IPS-20b (cell line): ENCODE results near the gene EXT2.

ENCODE experiments used
- H3K27ac ChIP-seq: one replicate; pipeline ENCODE4 v1.5.1; 2013; ENCODE audit warnings: low read length
- H3K27me3 ChIP-seq: 2 replicates; pipeline ENCODE4 v1.6.1; 2013; ENCODE audit warnings: mild to moderate bottlenecking, low read length, inconsistent platforms; ENCODE audit not compliant: insufficient read depth
- H3K36me3 ChIP-seq: 2 replicates; pipeline ENCODE4 v1.6.1; 2013; ENCODE audit warnings: low read depth, mild to moderate bottlenecking, inconsistent platforms, low read length, moderate library complexity; ENCODE audit not compliant: insufficient read depth
- H3K4me1 ChIP-seq: 2 replicates; pipeline ENCODE4 v1.6.1; 2013; ENCODE audit warnings: mild to moderate bottlenecking, control low read depth, inconsistent platforms, low read length, moderate library complexity; ENCODE audit not compliant: insufficient read depth
- H3K4me3 ChIP-seq: 2 replicates; pipeline ENCODE4 v1.5.1; 2013; ENCODE audit warnings: mild to moderate bottlenecking, low read length, inconsistent platforms
- H3K9ac ChIP-seq: 2 replicates; pipeline ENCODE4 v1.6.1; 2013; ENCODE audit warnings: low read depth, mild to moderate bottlenecking, inconsistent platforms, low read length, moderate library complexity
- H3K9me3 ChIP-seq: 2 replicates; pipeline ENCODE4 v1.6.1; 2013; ENCODE audit warnings: mild to moderate bottlenecking, low read depth, low read length, inconsistent platforms; ENCODE audit not compliant: insufficient read depth

EXT2 gene

DNA sequence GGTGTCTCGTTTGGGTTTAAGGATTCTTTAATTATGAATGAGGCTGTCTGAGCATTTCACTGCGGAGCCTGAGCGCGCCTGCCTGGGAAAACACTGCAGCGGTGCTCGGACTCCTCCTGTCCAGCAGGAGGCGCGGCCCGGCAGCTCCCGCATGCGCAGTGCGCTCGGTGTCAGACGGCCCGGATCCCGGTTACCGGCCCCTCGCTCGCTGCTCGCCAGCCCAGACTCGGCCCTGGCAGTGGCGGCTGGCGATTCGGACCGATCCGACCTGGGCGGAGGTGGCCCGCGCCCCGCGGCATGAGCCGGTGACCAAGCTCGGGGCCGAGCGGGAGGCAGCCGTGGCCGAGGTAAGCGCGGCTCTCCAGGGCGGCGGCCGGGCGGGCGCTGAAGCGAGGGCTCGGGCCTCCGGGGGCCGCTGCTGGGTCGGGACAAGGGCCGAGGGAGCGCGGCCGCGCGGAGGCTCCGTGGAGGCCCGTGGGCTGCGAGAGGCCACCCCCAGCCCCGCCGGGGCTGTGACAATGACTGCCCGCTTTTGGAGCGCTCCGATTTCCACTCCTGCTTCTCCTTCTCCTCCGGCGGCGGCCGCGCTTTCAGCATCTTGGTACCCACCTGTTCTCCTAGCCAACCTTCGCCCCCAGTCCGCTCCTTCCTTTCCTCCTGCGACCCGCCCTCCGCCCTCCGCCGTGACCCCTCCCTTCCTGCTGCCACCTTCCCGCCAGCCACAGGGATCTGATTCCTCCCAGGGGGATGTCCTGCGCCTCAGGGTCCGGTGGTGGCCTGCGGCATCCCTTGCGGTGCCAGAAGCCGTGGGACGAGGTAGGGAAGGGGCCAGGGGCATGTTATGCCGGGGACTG is at the start of gene EXT2:
Gene EXT2 (plus strand): TSS at position 173 of the 854 bp plus-strand sequence. CDS start 12,035 bp downstream, outside the sequence.
- no peak within 1 kb of the TSS for H3K27ac ChIP-seq
- peak within 1 kb of the TSS; percentile 79 for H3K4me3 ChIP-seq
- no peaks in the 10 kb centered on the region for H3K36me3 ChIP-seq
- H3K27me3 ChIP-seq = no peaks in the 10 kb centered on the region; the same call in 1 of the 2 replicates
- H3K4me1 ChIP-seq = no peaks in the 10 kb centered on the region
- H3K9me3 ChIP-seq = no peaks in the 10 kb centered on the region
- H3K9ac ChIP-seq = peak within 1 kb of the TSS; percentile 63; the same call in 1 of the 2 replicates

DNA sequence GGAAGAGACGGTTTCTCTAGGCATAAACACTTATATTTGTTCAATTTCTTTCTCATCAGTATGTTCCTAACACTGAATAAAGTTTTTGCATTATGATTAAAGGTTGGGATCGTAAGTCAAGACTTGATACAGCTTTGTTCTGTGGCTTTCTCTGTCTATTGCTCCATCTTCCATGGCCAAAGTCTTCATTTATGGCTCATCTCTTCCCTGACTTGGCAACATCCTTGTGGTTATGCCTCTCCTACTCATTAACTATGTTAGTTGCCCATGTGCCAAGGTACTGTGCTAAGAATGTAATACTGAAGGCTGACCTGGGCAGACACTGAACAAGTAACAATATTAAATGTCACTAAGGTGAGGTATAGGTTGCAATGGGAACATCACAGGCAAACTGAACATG is 49.3 kb upstream of the EXT2 start:
- Histone ChIP-seq H3K9me3 (peaks cover under 1% of the 10 kb centered on the region; the same call in 1 of the 2 replicates), H3K4me3 (no peak overlapping the region), H3K27ac (no peak overlapping the region), H3K36me3 (no peaks in the 10 kb centered on the region), H3K9ac (no peak overlapping the region), H3K27me3 (no peaks in the 10 kb centered on the region; the same call in 1 of the 2 replicates), H3K4me1 (no peaks in the 10 kb centered on the region)

DNA sequence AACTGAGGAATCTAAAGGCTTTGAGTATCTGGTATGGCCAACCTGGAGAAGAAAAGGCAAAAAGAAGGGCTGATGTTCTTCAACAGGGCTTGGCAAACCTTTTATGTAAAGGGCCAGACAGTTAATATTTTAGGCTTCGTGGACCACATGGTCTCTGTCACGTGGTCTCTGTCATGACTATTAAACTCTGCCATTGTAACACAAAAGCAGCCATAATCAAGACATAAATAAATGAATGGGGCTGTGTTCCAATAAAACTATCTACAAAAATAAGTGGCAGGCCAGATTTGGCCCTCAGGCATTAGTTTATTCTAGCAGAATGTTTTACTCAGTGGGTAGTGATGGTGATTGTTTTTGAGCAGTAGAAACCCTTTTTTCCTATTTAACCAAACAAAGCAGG is 48.2 kb upstream of the EXT2 start:
- H3K27ac ChIP-seq = no peak overlapping the region
- H3K9me3 ChIP-seq = no peaks in the 10 kb centered on the region
- H3K36me3 ChIP-seq = no peaks in the 10 kb centered on the region
- no peak overlapping the region for H3K4me3 ChIP-seq
- H3K9ac ChIP-seq = no peak overlapping the region
- no peaks in the 10 kb centered on the region for H3K4me1 ChIP-seq
- no peaks in the 10 kb centered on the region; the same call in 1 of the 2 replicates for H3K27me3 ChIP-seq

- H3K4me3 ChIP-seq = no peak within 1 kb of the TSS
- no peaks in the 10 kb centered on the region for H3K4me1 ChIP-seq
- no peak within 1 kb of the TSS for H3K27ac ChIP-seq
- no peaks in the 10 kb centered on the region for H3K36me3 ChIP-seq
- H3K27me3 ChIP-seq = no peaks in the 10 kb centered on the region; the same call in 1 of the 2 replicates
- H3K9me3 ChIP-seq = no peaks in the 10 kb centered on the region
- H3K9ac ChIP-seq = no peak within 1 kb of the TSS
These were observed 47.5 kb upstream of the EXT2 start, which contains the start of gene ACCSL for GRCh38 chr11:44047931-44048431. Gene ACCSL (plus strand): TSS chr11:44047981. CDS start chr11:44048037, 56 bp downstream.

- no peaks in the 10 kb centered on the region for H3K4me1 ChIP-seq
- H3K9ac ChIP-seq = no peak overlapping the region
- no peaks in the 10 kb centered on the region for H3K36me3 ChIP-seq
- H3K27me3 ChIP-seq = no peaks in the 10 kb centered on the region; the same call in 1 of the 2 replicates
- H3K4me3 ChIP-seq = no peak overlapping the region
- no peak overlapping the region for H3K27ac ChIP-seq
- no peaks in the 10 kb centered on the region for H3K9me3 ChIP-seq
These were observed 45.6 kb upstream of the EXT2 start for GRCh38 chr11:44049832-44050231.

DNA sequence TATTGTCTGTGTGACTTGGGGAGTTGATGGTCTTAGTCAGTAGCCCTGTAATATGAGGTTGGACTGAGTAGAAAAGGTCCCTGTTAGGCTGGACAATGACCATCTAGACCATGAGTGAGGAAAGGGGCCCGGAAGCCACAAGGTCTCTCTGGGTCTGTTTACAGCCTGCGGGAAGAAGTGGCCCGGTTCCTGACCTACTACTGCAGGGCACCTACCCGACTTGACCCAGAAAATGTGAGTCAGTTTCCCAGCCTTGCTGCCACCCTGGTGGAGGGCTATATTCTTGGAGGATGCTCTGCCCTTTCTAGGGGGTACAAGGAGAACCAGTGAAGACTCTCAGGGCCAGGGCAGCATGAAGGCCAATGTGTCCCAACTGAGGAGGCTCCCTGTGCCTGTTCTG is 44.3 kb upstream of the EXT2 start:
- Histone ChIP-seq H3K27me3 (no peaks in the 10 kb centered on the region; the same call in 1 of the 2 replicates), H3K9ac (no peak overlapping the region), H3K27ac (no peak overlapping the region), H3K4me3 (no peak overlapping the region), H3K36me3 (no peaks in the 10 kb centered on the region), H3K4me1 (no peaks in the 10 kb centered on the region), H3K9me3 (no peaks in the 10 kb centered on the region)

GRCh38 chr11:44057340-44057739 is 38.1 kb upstream of the EXT2 start:
- no peaks in the 10 kb centered on the region for H3K4me1 ChIP-seq
- H3K9me3 ChIP-seq = no peaks in the 10 kb centered on the region
- no peak overlapping the region for H3K4me3 ChIP-seq
- no peaks in the 10 kb centered on the region for H3K36me3 ChIP-seq
- H3K9ac ChIP-seq = no peak overlapping the region
- no peaks in the 10 kb centered on the region for H3K27me3 ChIP-seq
- H3K27ac ChIP-seq = no peak overlapping the region

GRCh38 chr11:44058275-44058674 is 37.2 kb upstream of the EXT2 start:
- no peak overlapping the region for H3K9ac ChIP-seq
- H3K4me1 ChIP-seq = peaks cover 4% of the 10 kb centered on the region; the same call in 1 of the 2 replicates
- no peak overlapping the region for H3K27ac ChIP-seq
- no peaks in the 10 kb centered on the region for H3K27me3 ChIP-seq
- H3K9me3 ChIP-seq = no peaks in the 10 kb centered on the region
- H3K4me3 ChIP-seq = no peak overlapping the region
- no peaks in the 10 kb centered on the region for H3K36me3 ChIP-seq

- H3K27me3 ChIP-seq = peaks cover 12% of the 10 kb centered on the region; the same call in 1 of the 2 replicates
- H3K36me3 ChIP-seq = no peaks in the 10 kb centered on the region
- peak overlapping the region; percentile 93; the same call in 1 of the 2 replicates for H3K9ac ChIP-seq
- H3K9me3 ChIP-seq = no peaks in the 10 kb centered on the region
- H3K4me1 ChIP-seq = peaks cover 25% of the 10 kb centered on the region; the same call in 1 of the 2 replicates
- peak overlapping the region; percentile 88 for H3K4me3 ChIP-seq
- peak overlapping the region; percentile 63 for H3K27ac ChIP-seq
These were observed 30.3 kb upstream of the EXT2 start for GRCh38 chr11:44065161-44065661.

GRCh38 chr11:44065841-44066731 is 29.4 kb upstream of the EXT2 start, which contains the start of gene ACCS:
Gene ACCS (plus strand): TSS chr11:44066270. CDS start chr11:44067628, 1,358 bp downstream.
- no peaks in the 10 kb centered on the region for H3K36me3 ChIP-seq

DNA sequence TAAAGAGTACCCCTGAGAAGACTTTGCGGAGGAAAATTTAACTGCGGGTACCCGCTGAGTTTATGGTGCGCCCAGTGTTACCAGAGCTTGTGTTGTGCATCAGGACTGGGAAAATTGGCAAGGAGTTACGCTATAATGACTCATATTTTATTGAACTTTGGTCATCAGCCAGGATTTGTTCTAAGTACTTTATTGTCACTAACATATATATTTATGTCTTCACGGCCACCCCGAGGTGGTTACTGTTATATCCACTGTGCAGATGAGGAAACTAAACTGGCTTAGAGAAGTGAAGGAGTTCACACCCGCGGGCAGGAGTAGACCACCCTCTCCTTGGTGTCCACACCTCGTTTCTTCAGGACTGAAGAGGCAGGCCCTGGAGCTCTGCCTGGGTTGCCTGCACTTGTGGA is 28.7 kb upstream of the EXT2 start:
- peak overlapping the region; percentile 93 for H3K9ac ChIP-seq
- H3K27me3 ChIP-seq = peaks cover 12% of the 10 kb centered on the region; the same call in 1 of the 2 replicates
- H3K9me3 ChIP-seq = no peaks in the 10 kb centered on the region
- no peaks in the 10 kb centered on the region for H3K36me3 ChIP-seq
- peak overlapping the region; percentile 88 for H3K4me3 ChIP-seq
- H3K27ac ChIP-seq = peak overlapping the region; percentile 63
- H3K4me1 ChIP-seq = peaks cover 25% of the 10 kb centered on the region; the same call in 1 of the 2 replicates

More at GRCh38 chr11:44065841-44066731, 29.4 kb upstream of the EXT2 start, which contains the start of gene ACCS:
- H3K9me3 ChIP-seq = no peaks in the 10 kb centered on the region
- H3K4me1 ChIP-seq = peaks cover 25% of the 10 kb centered on the region; the same call in 1 of the 2 replicates
- H3K4me3 ChIP-seq = peak within 1 kb of the TSS; percentile 88
- H3K9ac ChIP-seq = peak within 1 kb of the TSS; percentile 93
- H3K27me3 ChIP-seq = peaks cover 12% of the 10 kb centered on the region; the same call in 1 of the 2 replicates
- H3K27ac ChIP-seq = peak within 1 kb of the TSS; percentile 63
